ENCODE data around the gene KIF5C. TPM values are rescaled to one million over a fixed set of nuclear protein-coding genes. Genes with fewer than 3 reads are reported as not detected.

The KIF5C gene
- total and polyA plus RNA-seq, 2 donors (not counting 1 experiment from before 2014, with no cell fraction given): 1.9 to 6.1 TPM

DNA sequence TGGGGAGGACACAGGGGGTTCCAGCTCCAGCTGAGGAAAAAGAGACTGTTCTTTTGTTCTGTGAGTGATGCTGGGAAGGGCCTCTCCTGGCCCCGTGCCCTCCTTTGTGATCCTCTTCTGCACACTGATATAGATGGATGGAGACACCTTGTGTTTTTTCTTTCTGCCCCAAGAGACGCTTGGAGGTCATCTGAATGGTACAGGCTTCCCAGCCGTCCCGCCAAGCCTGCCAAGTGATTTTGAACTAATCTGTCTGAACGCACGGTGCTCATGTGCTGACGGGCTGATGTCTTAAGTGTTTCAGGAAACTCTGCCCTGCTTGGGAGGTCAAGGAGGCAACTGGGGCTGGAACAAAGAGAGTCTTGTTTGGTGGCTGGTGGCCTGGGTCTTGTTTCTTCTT, 57.5 kb downstream of the KIF5C start:
- WGBS (ENCODE audit: insufficient coverage): 95% methylated on average over 7 of the region's 7 CpGs
- Mint-ChIP-seq H3K4me3 (no peak overlapping the region), H3K9me3 (ENCODE audit: insufficient read depth) (no peaks in the 10 kb centered on the region), H3K27ac (no peak overlapping the region), H3K27me3 (no peaks in the 10 kb centered on the region), H3K4me1 (peaks cover 3% of the 10 kb centered on the region)
- H3K36me3 ChIP-seq (replicated peaks in 1 of 2; ENCODE audit: control extremely low read depth in 1 of 2, control insufficient read depth in 1 of 2, extremely low read depth in 1 of 2, insufficient read depth in 2 of 2, low read length in 1 of 2): no peaks in the 10 kb centered on the region
- H4K20me1 ChIP-seq (ENCODE audit: control insufficient read depth, insufficient read depth, low read length, poor library complexity, severe bottlenecking): no peaks in the 10 kb centered on the region
- no peak overlapping the region for H3K4me3 ChIP-seq (ENCODE audit: control extremely low read depth in 1 of 5, extremely low read depth in 1 of 5, insufficient read depth in 1 of 5, low read depth in 2 of 5, low read length in 4 of 5)
- H2AFZ ChIP-seq (ENCODE audit: insufficient read depth, low read depth, low read length, poor library complexity, severe bottlenecking): no peak overlapping the region
- H3K9me3 ChIP-seq (ENCODE audit: control extremely low read depth in 1 of 3, control insufficient read depth in 2 of 3, insufficient read depth in 1 of 3, low read length in 2 of 3): no peaks in the 10 kb centered on the region
- TF ChIP-seq, protein P1, sequence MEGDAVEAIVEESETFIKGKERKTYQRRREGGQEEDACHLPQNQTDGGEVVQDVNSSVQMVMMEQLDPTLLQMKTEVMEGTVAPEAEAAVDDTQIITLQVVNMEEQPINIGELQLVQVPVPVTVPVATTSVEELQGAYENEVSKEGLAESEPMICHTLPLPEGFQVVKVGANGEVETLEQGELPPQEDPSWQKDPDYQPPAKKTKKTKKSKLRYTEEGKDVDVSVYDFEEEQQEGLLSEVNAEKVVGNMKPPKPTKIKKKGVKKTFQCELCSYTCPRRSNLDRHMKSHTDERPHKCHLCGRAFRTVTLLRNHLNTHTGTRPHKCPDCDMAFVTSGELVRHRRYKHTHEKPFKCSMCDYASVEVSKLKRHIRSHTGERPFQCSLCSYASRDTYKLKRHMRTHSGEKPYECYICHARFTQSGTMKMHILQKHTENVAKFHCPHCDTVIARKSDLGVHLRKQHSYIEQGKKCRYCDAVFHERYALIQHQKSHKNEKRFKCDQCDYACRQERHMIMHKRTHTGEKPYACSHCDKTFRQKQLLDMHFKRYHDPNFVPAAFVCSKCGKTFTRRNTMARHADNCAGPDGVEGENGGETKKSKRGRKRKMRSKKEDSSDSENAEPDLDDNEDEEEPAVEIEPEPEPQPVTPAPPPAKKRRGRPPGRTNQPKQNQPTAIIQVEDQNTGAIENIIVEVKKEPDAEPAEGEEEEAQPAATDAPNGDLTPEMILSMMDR (IDR thresholded peaks at IDR 0.05): no peak
- no peak for TF ChIP-seq EZH2 (IDR thresholded peaks at IDR 0.05; ENCODE audit: borderline replicate concordance, insufficient read depth, low read depth, low read length, poor library complexity, severe bottlenecking)
- ChIA-PET POLR2A (no interaction called here), CTCF (no interaction called here)
- H3K4me2 ChIP-seq (replicated peaks; ENCODE audit: low read depth, low read length, poor library complexity, severe bottlenecking): no peak overlapping the region
- no peak overlapping the region for H3K27ac ChIP-seq (ENCODE audit: low read length in 2 of 2)
- H3K27me3 ChIP-seq (replicated peaks in 1 of 4; ENCODE audit: control extremely low read depth in 1 of 4, control insufficient read depth in 3 of 4, insufficient read depth in 4 of 4, low read length in 3 of 4): no peaks in the 10 kb centered on the region
- H3K9ac ChIP-seq (ENCODE audit: low read length): no peak overlapping the region
- ATAC-seq (ENCODE audit: low read depth) (no peak), DNase-seq (no peak)
- peaks cover 2% of the 10 kb centered on the region in 2 donors for H3K4me1 ChIP-seq (ENCODE audit: control insufficient read depth in 2 of 2, insufficient read depth in 2 of 2, low read length in 2 of 2)
- no peaks in the 10 kb centered on the region for H3K79me2 ChIP-seq (ENCODE audit: control insufficient read depth, insufficient read depth, low read length)
- intact Hi-C loops (cut with micrococcal nuclease): no loop called here

DNA sequence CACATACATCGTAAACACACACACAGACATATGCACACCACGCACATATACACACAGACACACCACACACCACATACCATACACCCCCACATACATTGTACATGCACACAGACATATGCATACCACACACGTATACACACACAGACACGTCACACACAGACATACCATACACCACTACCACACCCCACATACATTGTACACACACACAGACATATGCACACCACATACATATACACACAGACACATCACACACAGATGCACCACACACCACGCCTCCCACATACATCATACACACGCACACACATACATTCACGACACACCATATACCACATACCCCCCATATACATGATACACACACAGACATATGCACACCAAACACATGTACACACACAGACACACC, 58.4 kb downstream of the KIF5C start:
- Histone ChIP-seq H2AFZ (ENCODE audit: insufficient read depth, low read depth, low read length, poor library complexity, severe bottlenecking) (no peak overlapping the region), H3K36me3 (replicated peaks in 1 of 2; ENCODE audit: control extremely low read depth in 1 of 2, control insufficient read depth in 1 of 2, extremely low read depth in 1 of 2, insufficient read depth in 2 of 2, low read length in 1 of 2) (no peaks in the 10 kb centered on the region), H3K79me2 (ENCODE audit: control insufficient read depth, insufficient read depth, low read length) (no peaks in the 10 kb centered on the region), H3K9me3 (ENCODE audit: control extremely low read depth in 1 of 3, control insufficient read depth in 2 of 3, insufficient read depth in 1 of 3, low read length in 2 of 3) (no peaks in the 10 kb centered on the region), H3K4me3 (ENCODE audit: control extremely low read depth in 1 of 5, extremely low read depth in 1 of 5, insufficient read depth in 1 of 5, low read depth in 2 of 5, low read length in 4 of 5) (no peak overlapping the region), H3K4me2 (replicated peaks; ENCODE audit: low read depth, low read length, poor library complexity, severe bottlenecking) (no peak overlapping the region), H4K20me1 (ENCODE audit: control insufficient read depth, insufficient read depth, low read length, poor library complexity, severe bottlenecking) (no peaks in the 10 kb centered on the region), H3K27ac (ENCODE audit: low read length in 2 of 2) (no peak overlapping the region), H3K4me1 (ENCODE audit: control insufficient read depth in 2 of 2, insufficient read depth in 2 of 2, low read length in 2 of 2) (no peaks in the 10 kb centered on the region), H3K9ac (ENCODE audit: low read length) (no peak overlapping the region), H3K27me3 (replicated peaks in 1 of 4; ENCODE audit: control extremely low read depth in 1 of 4, control insufficient read depth in 3 of 4, insufficient read depth in 4 of 4, low read length in 3 of 4) (peaks cover 0 to 2% (median 0%) of the 10 kb centered on the region in 4 experiments)
- TF ChIP-seq, protein P1 (IDR thresholded peaks at IDR 0.05): no peak
- no peak for TF ChIP-seq EZH2 (IDR thresholded peaks at IDR 0.05; ENCODE audit: borderline replicate concordance, insufficient read depth, low read depth, low read length, poor library complexity, severe bottlenecking)
- Mint-ChIP-seq H3K4me1 (no peaks in the 10 kb centered on the region), H3K9me3 (ENCODE audit: insufficient read depth) (no peaks in the 10 kb centered on the region), H3K27me3 (no peaks in the 10 kb centered on the region), H3K27ac (no peak overlapping the region), H3K4me3 (no peak overlapping the region)
- CTCF ChIA-PET: no interaction called here
- intact Hi-C loops (cut with micrococcal nuclease): no loop called here
- POLR2A ChIA-PET: no interaction called here
- no peak for DNase-seq
- 98% methylated on average over 7 of the region's 7 CpGs for WGBS (ENCODE audit: insufficient coverage)
- ATAC-seq (ENCODE audit: low read depth): no peak

Data from B cell (primary cell).